NCI-H1105 (cell line): ENCODE data around the gene BPIFB2.

Experiments used
- DNase-seq: peaks from one replicate; lab custom pipeline; 2025; lab: John Stamatoyannopoulos, UW

Gene BPIFB2

DNA sequence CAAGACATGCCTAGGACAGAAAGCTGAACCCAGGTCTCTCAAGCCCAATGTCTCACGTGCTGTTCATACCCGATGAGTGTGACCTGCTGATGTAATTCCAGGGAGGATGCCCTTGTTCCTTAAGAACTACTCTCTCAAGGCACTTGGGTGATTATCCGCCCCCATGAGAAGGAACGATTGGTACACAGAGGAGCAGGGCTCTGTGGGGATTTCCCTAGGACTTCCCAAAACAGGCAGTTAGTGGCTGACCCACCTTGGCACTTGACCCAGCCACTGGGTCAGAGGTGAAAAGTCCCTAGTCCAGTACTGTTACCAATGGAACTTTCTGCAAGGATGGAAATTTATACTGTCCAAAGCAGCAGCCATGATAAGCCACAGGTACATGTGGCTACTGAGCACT is 14.8 kb downstream of the BPIFB2 start:
- no peak for DNase-seq

- DNase-seq: no peak
These were observed 15.4 kb downstream of the BPIFB2 start for GRCh38 chr20:33022694-33023438.

- no peak for DNase-seq
These were observed 16.1 kb downstream of the BPIFB2 start for GRCh38 chr20:33023439-33024242.

- DNase-seq: no peak
These were observed 16.7 kb downstream of the BPIFB2 start for GRCh38 chr20:33024243-33024560.

DNA sequence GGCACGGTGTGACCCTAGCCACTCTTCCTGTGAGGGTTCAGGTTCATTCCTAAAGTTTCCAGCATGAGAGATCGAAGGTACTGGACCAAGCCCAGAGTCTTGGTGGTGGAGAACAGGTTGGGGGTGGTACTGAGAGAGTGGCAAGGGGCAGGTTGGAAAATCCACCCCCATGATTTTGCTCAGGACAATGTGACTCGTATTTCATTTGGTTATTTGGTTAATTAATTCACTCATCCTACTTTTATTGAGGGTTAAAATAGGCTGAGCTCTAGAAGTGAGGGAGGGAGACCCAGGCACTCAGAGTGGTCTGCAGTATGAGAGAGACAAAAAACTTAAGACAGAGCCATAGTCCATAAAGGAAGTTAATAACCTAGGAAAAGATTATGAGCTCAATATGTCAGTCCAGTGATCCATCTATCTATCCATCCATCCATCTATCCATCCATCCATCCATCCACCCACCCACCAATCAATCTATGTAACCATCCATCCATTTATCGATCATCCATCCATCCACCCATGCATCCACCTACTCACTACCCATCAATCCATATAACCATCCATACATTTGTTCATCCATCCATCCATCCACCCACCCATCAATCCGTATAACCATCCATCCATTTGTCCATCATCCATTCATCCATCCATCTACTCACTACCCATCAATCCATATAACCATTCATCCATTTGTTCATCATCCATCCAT is 17.3 kb downstream of the BPIFB2 start:
- no peak for DNase-seq

DNA sequence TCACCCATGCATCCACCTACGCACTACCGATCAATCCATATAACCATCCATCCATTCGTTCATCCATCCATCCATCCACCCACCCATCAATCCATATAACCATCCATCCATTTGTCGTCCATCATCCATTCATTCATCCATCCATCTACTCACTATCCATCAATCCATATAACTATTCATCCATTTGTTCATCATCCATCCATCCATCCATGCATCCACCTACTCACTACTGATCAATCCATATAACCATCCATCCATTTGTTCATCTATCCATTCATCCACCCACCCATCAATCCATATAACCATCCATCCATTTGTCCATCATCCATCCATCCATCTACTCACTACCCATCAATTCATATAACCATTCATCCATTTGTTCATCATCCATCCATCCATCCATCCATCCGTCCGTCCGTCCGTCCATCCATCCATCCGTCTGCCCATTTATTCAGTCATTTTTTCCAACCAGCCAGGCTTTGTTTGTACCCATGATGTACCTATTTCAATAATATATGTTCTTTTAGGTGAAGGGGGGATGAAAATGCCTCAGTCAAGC is 17.9 kb downstream of the BPIFB2 start:
- no peak for DNase-seq

DNA sequence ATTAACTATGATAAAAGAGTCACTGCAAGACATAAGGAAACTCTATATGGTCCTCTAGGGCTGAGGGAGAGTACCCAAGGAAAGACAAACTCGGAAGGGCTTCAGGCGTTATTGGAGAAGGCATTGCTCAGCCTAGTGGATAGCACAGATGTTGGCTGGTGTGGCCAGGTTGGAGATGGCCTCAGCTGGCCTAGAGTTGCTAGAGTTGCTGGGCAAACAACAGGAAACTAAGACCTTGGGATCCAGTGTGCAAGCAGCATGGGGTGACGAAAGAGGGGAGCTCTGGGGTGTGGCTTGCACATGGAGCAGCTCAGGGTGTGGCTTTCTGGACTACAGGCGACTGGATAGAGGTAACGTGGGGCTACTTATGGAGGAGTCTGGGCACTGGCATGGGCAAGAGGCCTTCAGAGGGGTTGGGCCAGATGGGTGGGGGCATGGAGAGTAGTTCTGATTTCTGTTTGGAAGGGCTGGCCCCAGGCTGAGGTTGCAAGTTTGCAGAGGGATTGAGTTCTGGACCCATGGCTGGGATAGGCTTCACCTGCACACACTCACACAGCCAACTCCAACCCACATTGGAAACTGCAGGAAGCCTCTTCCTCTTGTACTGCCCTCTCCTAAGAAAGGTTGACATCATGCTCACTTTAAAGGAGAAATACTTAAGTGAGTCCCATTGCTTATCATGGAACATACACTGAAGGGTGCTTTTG is 18.7 kb downstream of the BPIFB2 start:
- no peak for DNase-seq

DNA sequence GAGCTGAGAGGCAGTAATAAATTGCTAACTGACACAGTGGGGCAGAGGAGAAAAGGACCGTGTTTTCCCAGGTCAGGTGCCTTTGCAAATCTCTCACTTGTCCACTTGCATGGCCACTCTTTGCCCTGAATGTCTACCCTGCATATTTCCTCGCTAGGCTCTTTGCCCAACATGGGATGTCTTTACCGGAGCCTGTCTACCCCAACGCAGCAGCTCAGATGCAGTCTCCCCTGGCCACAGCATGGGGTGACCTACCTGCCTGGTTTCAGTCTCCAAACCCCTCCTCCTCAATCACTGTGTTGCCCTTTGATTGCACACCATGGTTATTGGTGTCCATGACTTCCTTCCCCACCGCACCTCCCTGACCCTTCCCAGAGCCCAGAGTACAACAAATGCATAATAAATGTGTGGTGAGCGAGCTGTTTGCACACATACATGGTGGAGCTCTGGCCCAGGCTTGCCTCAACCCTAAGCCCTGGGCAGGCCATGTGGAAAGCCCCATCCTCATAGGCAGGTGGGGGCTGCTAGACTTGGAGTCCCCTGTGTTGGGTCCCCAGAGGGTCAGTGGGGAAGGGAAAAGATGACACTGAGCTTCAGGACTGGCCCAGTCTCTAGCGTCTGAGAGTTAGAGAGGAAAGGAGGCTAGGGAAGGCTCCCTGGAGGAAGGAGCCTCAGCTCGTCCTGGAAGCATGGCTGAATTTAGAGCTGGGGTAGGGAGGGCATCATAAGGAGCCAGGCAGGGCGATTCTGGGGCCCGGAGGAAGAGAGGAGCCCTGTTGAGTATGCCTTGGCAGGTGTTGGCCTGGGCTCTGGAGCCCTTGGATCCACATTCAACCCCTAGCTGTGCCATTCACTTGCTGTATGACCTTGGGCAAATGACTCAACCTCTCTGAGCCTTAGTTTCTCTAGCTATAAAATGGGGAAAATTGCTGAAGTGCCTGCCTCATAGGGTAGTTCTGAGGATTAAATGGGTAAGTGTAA is 19.6 kb downstream of the BPIFB2 start:
- DNase-seq: no peak

- no peak for DNase-seq
These were observed 20.6 kb downstream of the BPIFB2 start for GRCh38 chr20:33027769-33028751.

- DNase-seq: no peak
These were observed 21.4 kb downstream of the BPIFB2 start for GRCh38 chr20:33028875-33029274.

GRCh38 chr20:33030076-33030475 is 22.6 kb downstream of the BPIFB2 start:
- DNase-seq: no peak

GRCh38 chr20:33030569-33030968 is 23.1 kb downstream of the BPIFB2 start:
- DNase-seq: no peak

DNA sequence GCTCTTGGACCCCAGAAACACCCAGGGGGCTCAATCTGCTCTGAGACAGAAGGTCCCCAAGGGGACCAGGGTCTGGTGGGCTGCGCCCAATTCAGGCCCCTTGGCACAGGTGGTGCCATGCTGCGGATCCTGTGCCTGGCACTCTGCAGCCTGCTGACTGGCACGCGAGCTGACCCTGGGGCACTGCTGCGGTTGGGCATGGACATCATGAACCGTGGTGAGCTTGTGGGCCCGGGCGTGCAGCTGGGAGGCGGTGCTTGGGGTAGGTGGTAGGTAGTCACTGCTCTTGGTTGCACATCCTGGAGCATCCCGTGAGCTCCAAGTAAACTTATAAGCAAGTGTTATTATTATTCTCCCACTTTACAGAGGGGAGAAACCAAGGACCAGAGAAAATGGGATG is 24.0 kb downstream of the BPIFB2 start, which contains the start of gene BPIFB6:
Gene BPIFB6 (plus strand): TSS at position 118 of the 400 bp plus-strand sequence. CDS start 0 bp downstream, at position 118.
- no peak for DNase-seq

GRCh38 chr20:33032555-33032954 is 25.1 kb downstream of the BPIFB2 start:
- no peak for DNase-seq

DNA sequence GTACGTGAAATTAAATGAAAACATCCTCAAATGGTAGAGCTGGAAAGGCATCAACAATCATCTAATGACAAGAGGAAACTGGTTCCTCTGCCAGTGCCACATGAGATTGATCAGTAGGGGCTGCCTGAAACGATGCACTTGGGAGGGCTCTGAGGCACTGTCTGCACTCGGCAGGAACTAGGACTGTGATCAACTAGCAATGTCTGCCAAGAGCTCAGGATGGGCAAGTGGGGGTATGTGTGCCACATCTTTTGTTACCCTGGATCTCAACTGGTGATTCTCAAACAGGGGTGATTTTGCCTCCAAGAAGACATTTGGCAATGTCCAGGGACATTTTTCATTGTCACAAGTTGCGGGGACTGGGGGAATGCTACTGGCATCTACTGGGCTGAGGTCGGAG is 25.9 kb downstream of the BPIFB2 start:
- DNase-seq: no peak

GRCh38 chr20:33034115-33034514 is 26.6 kb downstream of the BPIFB2 start:
- no peak for DNase-seq

GRCh38 chr20:33034901-33035492 is 27.5 kb downstream of the BPIFB2 start:
- no peak for DNase-seq

DNA sequence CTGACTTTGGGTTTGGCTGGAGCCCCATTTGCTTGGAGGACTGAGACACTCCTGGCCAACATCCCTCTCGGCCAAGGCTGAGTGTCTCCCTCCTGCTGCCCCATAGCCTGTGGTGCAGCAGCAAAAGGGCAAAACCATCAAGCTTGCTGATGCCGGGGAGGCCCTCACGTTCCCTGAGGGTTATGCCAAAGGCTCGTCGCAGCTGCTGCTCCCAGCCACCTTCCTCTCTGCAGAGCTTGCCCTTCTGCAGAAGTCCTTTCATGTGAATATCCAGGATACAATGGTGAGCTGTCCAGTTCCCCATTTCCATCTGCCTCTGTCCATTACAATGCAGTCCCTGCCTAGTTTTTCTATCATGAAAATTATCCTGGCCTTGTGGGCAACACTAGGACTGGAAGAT is 30.0 kb downstream of the BPIFB2 start:
- DNase-seq: no peak

DNA sequence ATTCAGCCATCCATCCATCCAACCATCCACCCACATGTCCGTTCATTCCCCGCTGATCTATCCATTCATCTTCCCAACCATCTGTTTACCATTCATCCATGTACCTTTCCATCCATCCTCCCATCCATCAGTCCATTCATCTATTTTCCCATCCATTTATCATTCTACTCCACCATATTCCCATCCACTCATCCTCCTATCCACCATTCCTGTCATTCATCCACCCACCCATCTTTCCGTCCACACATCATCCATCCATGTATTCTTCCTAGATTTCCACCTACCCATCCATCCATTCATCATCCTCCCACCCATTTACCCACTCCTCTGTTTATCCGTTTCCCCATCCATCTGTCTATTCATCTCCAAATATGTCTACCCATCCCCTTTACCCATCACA is 30.7 kb downstream of the BPIFB2 start:
- DNase-seq: no peak
